WTC11 (cell line): ENCODE data around the gene COX6A1. TPM values are rescaled to one million over a fixed set of nuclear protein-coding genes. Genes with fewer than 3 reads are reported as not detected.
A peak's percentile ranks its signal among the peaks of the same experiment; 100 is the strongest.

Experiments used
- ATAC-seq: fragments of 200-7000 bp; cut with Tn5 transposase; 2 replicates; pipeline ENCODE4 v1.10.0; 2021; ENCODE audit warnings: mild to moderate bottlenecking, moderate library complexity
- CTCF ChIA-PET: fragments of 300-600 bp; sonication (Branson Sonifier 250); formaldehyde crosslinking; loops from one replicate; lab custom pipeline; 2021; ENCODE audit warnings: antibody characterized with exemption; lab: Charles Lee
- POLR2A ChIA-PET: fragments of 350-600 bp; sonication (Branson Sonifier 250); formaldehyde crosslinking; loops from one replicate; lab custom pipeline; 2021; ENCODE audit warnings: antibody characterized with exemption; lab: Charles Lee
- DNase-seq: peaks from one replicate; pipeline ENCODE4 v3.0.0; 2021; ENCODE audit warnings: low spot score
- H3K27ac Mint-ChIP-seq: 2 replicates; pipeline ENCODE4 v1.8.0; 2021; ENCODE audit warnings: mixed read lengths
- H3K27me3 Mint-ChIP-seq: 2 replicates; pipeline ENCODE4 v1.8.0; 2021; ENCODE audit warnings: low read depth, mild to moderate bottlenecking, moderate library complexity, mixed read lengths
- H3K36me3 Mint-ChIP-seq: 2 replicates; pipeline ENCODE4 v1.8.0; 2021; ENCODE audit warnings: mixed read lengths
- H3K4me1 Mint-ChIP-seq: 2 replicates; pipeline ENCODE4 v1.8.0; 2022; ENCODE audit warnings: mixed read lengths
- H3K4me3 Mint-ChIP-seq: 2 replicates; pipeline ENCODE4 v1.8.0; 2021; ENCODE audit warnings: mild to moderate bottlenecking, moderate library complexity, mixed read lengths
- H3K9me3 Mint-ChIP-seq: 2 replicates; pipeline ENCODE4 v1.8.0; 2021; ENCODE audit warnings: mixed read lengths
- ATF1 ChIP-seq: sonication (generic); formaldehyde crosslinking; IDR thresholded peaks from 2 replicates; pipeline ENCODE4 v1.8.1; 2023; ENCODE audit warnings: mild to moderate bottlenecking, moderate library complexity, missing genetic modification reagents
- ELF4 ChIP-seq: sonication (generic); formaldehyde crosslinking; IDR thresholded peaks from 2 replicates; pipeline ENCODE4 v1.8.1; 2022; ENCODE audit warnings: low read depth, mild to moderate bottlenecking, moderate library complexity, missing genetic modification reagents
- EMX1 ChIP-seq: fragments of 250-450 bp; sonication (Bioruptor Pico); IDR thresholded peaks from 2 replicates; pipeline ENCODE4 v1.8.0; 2021; ENCODE audit warnings: mild to moderate bottlenecking
- ESRRA ChIP-seq: sonication (generic); formaldehyde crosslinking; IDR thresholded peaks from 2 replicates; pipeline ENCODE4 v1.8.1; 2022; ENCODE audit warnings: mild to moderate bottlenecking, missing genetic modification reagents, borderline replicate concordance
- GABPB1 ChIP-seq: sonication (generic); formaldehyde crosslinking; IDR thresholded peaks from 2 replicates; pipeline ENCODE4 v1.8.1; 2023; ENCODE audit warnings: mild to moderate bottlenecking, missing genetic modification reagents
- NFE2L1 ChIP-seq: sonication (generic); formaldehyde crosslinking; IDR thresholded peaks from 2 replicates; pipeline ENCODE4 v1.8.1; 2023; ENCODE audit warnings: missing genetic modification reagents
- NR3C1 ChIP-seq: sonication (generic); formaldehyde crosslinking; conservative IDR thresholded peaks from 2 replicates; pipeline ENCODE4 v1.8.1; 2023; ENCODE audit warnings: low read depth, mild to moderate bottlenecking, missing genetic modification reagents
- OVOL2 ChIP-seq: fragments of 250-450 bp; sonication (Bioruptor Pico); IDR thresholded peaks from 2 replicates; pipeline ENCODE4 v1.9.0; 2021; ENCODE audit warnings: mild to moderate bottlenecking, borderline replicate concordance
- RORB ChIP-seq: fragments of 250-450 bp; sonication (Bioruptor Pico); IDR thresholded peaks from 2 replicates; pipeline ENCODE4 v1.9.0; 2021; ENCODE audit warnings: mild to moderate bottlenecking
- SMAD4 ChIP-seq: sonication (generic); formaldehyde crosslinking; IDR thresholded peaks from 2 replicates; pipeline ENCODE4 v1.8.0; 2022; ENCODE audit warnings: mild to moderate bottlenecking, missing genetic modification reagents
- TP53 ChIP-seq: sonication (generic); formaldehyde crosslinking; IDR thresholded peaks from 2 replicates; pipeline ENCODE4 v1.8.1; 2023; ENCODE audit warnings: mild to moderate bottlenecking, missing genetic modification reagents
- ZBTB21 ChIP-seq: sonication (generic); formaldehyde crosslinking; IDR thresholded peaks from 2 replicates; pipeline ENCODE4 v1.8.1; 2023; ENCODE audit warnings: mild to moderate bottlenecking, missing genetic modification reagents, borderline replicate concordance
- ZNF219 ChIP-seq: sonication (generic); formaldehyde crosslinking; IDR thresholded peaks from 2 replicates; pipeline ENCODE4 v1.8.0; 2023; ENCODE audit warnings: missing genetic modification reagents, mild to moderate bottlenecking, borderline replicate concordance
- ZNF232 ChIP-seq: sonication (generic); formaldehyde crosslinking; IDR thresholded peaks from 2 replicates; pipeline ENCODE4 v1.8.0; 2022; ENCODE audit warnings: mild to moderate bottlenecking, missing genetic modification reagents
- ZNF263 ChIP-seq: sonication (generic); formaldehyde crosslinking; IDR thresholded peaks from 2 replicates; pipeline ENCODE4 v1.8.1; 2022; ENCODE audit warnings: low read depth, mild to moderate bottlenecking, moderate library complexity, missing genetic modification reagents
- total RNA-seq: library from RNA; stranded (reverse); gene quantifications from 3 replicates; pipeline ENCODE4 v1.2.3, GENCODE V29; 2021
- TF ChIP-seq, protein P1 (sequence below): sonication (generic); formaldehyde crosslinking; IDR thresholded peaks from 2 replicates; pipeline ENCODE4 v1.8.1; 2022; ENCODE audit warnings: missing genetic modification reagents, borderline replicate concordance
- TF ChIP-seq, protein P2 (sequence below): fragments of 250-450 bp; sonication (Bioruptor Pico); IDR thresholded peaks from 2 replicates; pipeline ENCODE4 v1.9.0; 2021; ENCODE audit warnings: mild to moderate bottlenecking, borderline replicate concordance
- TF ChIP-seq, protein P3 (sequence below): fragments of 250-450 bp; sonication (Bioruptor Pico); IDR thresholded peaks from 2 replicates; pipeline ENCODE4 v1.8.0; 2021; ENCODE audit warnings: mild to moderate bottlenecking
- TF ChIP-seq, protein P4 (sequence below): fragments of 200-600 bp; IDR thresholded peaks from 2 replicates; pipeline ENCODE4 v1.8.0; 2022; ENCODE audit warnings: antibody characterized with exemption
- TF ChIP-seq, protein P5 (sequence below): sonication (generic); formaldehyde crosslinking; IDR thresholded peaks from 2 replicates; pipeline ENCODE4 v1.8.1; 2022; ENCODE audit warnings: mild to moderate bottlenecking, missing genetic modification reagents, moderate library complexity, borderline replicate concordance
- TF ChIP-seq, protein P6 (sequence below): fragments of 250-450 bp; sonication (Bioruptor Pico); IDR thresholded peaks from 2 replicates; pipeline ENCODE4 v1.9.0; 2021; ENCODE audit warnings: mild to moderate bottlenecking
- TF ChIP-seq, protein P7 (sequence below): sonication (generic); formaldehyde crosslinking; IDR thresholded peaks from 2 replicates; pipeline ENCODE4 v1.8.1; 2022; ENCODE audit warnings: low read depth, missing genetic modification reagents, borderline replicate concordance

Gene COX6A1
- total RNA-seq, 1 experiment from 2014 or later = 573 TPM

DNA sequence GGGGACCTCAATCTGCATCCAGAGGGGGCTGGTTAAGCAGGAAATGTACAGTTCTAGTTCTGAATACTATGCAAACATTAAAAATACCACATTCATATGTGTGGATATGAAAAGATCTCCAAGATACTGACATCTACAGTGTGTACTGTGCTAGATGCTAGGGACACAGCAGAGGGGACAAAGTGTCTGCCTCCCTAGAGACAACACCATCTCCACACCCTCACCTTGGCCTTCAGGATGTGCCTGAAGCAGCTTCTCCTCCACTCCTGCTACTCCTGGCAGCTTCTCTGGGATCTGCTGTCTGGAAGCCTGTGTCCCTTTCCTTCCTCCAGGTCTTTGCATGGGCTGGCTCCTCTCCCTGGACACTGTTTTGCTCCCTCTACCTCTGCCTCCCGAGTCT lies 42.3 kb downstream of the COX6A1 start:
- no peaks in the 10 kb centered on the region for H3K36me3 Mint-ChIP-seq
- CTCF ChIA-PET = interaction anchor here (0.8 to 1.1 kb wide), 2 partner anchors 10 to 16 kb away, joined by 3 to 5 read pairs; partner anchors contain the start of genes DYNLL1 and SRSF9
- peaks cover 6% of the 10 kb centered on the region for H3K4me1 Mint-ChIP-seq
- H3K9me3 Mint-ChIP-seq = no peaks in the 10 kb centered on the region
- POLR2A ChIA-PET = interaction anchor here (1.0 to 1.5 kb wide), 2 partner anchors 16 to 50 kb away, joined by 3 to 9 read pairs; partner anchors contain the start of gene DYNLL1
- H3K27ac Mint-ChIP-seq = peak overlapping the region; percentile 55
- no peak for TF ChIP-seq ZNF263 (CRISPR knock-in tag)
- no peak for TF ChIP-seq ZNF232
- TF ChIP-seq SMAD4 (CRISPR knock-in tag) = no peak
- TF ChIP-seq GABPB1 (CRISPR knock-in tag) = no peak
- TF ChIP-seq, protein P1, sequence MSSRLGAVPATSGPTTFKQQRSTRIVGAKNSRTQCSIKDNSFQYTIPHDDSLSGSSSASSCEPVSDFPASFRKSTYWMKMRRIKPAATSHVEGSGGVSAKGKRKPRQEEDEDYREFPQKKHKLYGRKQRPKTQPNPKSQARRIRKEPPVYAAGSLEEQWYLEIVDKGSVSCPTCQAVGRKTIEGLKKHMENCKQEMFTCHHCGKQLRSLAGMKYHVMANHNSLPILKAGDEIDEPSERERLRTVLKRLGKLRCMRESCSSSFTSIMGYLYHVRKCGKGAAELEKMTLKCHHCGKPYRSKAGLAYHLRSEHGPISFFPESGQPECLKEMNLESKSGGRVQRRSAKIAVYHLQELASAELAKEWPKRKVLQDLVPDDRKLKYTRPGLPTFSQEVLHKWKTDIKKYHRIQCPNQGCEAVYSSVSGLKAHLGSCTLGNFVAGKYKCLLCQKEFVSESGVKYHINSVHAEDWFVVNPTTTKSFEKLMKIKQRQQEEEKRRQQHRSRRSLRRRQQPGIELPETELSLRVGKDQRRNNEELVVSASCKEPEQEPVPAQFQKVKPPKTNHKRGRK (CRISPR knock-in tag) = no peak
- TF ChIP-seq ESRRA (CRISPR knock-in tag) = no peak
- TF ChIP-seq EMX1 (CRISPR knock-in tag) = no peak
- no peak for TF ChIP-seq RORB (CRISPR knock-in tag)
- no peak for TF ChIP-seq ZBTB21 (CRISPR knock-in tag)
- no peak for TF ChIP-seq NR3C1
- no peak for DNase-seq
- ATAC-seq = no peak
- no peak overlapping the region for H3K4me3 Mint-ChIP-seq
- H3K27me3 Mint-ChIP-seq = no peaks in the 10 kb centered on the region

DNA sequence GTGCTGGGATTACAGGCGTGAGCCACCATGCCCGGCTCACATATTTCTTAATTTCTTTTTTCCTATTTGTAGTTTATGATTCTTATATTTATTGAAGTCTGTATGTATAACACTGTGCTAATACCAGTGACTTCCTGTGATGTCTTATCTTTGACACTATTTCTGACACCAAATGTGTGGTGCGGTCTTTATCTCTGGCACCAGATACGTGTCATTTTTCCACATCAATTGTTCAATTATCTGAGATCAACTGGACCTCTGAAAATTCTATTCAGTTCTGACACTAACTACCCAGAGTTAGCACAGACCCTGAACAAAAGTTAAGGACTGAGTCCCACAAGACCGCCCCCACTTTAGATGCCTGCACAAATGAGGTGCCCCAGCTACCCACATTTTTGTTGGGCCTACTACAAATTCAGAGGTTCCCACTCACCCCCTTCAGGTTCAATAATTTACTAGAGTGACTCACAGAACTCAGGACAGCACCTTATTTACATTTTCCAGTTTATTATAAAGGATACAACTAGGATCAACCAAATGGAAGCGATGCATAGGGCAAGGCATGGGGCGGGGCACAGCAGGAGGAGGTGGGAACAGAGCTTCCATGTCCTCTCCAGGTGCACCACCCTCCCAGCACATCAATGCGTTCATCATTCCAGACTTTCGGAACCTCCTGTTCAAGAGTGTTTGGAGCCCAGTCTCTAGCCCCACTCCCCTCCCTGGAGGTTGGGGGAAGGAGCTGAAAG lies 43.3 kb downstream of the COX6A1 start:
- Mint-ChIP-seq H3K36me3 (no peaks in the 10 kb centered on the region), H3K27ac (no peak overlapping the region), H3K4me1 (peaks cover 6% of the 10 kb centered on the region), H3K27me3 (no peaks in the 10 kb centered on the region), H3K9me3 (no peaks in the 10 kb centered on the region), H3K4me3 (no peak overlapping the region)
- no peak for DNase-seq
- CTCF ChIA-PET = interaction anchor here (0.7 kb wide), 1 partner anchor 28 kb away, joined by 3 read pairs; no protein-coding TSS in a partner anchor
- POLR2A ChIA-PET = interaction anchor here (0.6 to 1.2 kb wide), 3 partner anchors 15 to 379 kb away, joined by 3 read pairs; partner anchors contain the start of gene DYNLL1
- ATAC-seq = no peak
- TF ChIP-seq, protein P2, sequence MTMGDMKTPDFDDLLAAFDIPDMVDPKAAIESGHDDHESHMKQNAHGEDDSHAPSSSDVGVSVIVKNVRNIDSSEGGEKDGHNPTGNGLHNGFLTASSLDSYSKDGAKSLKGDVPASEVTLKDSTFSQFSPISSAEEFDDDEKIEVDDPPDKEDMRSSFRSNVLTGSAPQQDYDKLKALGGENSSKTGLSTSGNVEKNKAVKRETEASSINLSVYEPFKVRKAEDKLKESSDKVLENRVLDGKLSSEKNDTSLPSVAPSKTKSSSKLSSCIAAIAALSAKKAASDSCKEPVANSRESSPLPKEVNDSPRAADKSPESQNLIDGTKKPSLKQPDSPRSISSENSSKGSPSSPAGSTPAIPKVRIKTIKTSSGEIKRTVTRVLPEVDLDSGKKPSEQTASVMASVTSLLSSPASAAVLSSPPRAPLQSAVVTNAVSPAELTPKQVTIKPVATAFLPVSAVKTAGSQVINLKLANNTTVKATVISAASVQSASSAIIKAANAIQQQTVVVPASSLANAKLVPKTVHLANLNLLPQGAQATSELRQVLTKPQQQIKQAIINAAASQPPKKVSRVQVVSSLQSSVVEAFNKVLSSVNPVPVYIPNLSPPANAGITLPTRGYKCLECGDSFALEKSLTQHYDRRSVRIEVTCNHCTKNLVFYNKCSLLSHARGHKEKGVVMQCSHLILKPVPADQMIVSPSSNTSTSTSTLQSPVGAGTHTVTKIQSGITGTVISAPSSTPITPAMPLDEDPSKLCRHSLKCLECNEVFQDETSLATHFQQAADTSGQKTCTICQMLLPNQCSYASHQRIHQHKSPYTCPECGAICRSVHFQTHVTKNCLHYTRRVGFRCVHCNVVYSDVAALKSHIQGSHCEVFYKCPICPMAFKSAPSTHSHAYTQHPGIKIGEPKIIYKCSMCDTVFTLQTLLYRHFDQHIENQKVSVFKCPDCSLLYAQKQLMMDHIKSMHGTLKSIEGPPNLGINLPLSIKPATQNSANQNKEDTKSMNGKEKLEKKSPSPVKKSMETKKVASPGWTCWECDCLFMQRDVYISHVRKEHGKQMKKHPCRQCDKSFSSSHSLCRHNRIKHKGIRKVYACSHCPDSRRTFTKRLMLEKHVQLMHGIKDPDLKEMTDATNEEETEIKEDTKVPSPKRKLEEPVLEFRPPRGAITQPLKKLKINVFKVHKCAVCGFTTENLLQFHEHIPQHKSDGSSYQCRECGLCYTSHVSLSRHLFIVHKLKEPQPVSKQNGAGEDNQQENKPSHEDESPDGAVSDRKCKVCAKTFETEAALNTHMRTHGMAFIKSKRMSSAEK (CRISPR knock-in tag) = no peak
- no peak for TF ChIP-seq ELF4 (CRISPR knock-in tag)
- TF ChIP-seq, protein P3, sequence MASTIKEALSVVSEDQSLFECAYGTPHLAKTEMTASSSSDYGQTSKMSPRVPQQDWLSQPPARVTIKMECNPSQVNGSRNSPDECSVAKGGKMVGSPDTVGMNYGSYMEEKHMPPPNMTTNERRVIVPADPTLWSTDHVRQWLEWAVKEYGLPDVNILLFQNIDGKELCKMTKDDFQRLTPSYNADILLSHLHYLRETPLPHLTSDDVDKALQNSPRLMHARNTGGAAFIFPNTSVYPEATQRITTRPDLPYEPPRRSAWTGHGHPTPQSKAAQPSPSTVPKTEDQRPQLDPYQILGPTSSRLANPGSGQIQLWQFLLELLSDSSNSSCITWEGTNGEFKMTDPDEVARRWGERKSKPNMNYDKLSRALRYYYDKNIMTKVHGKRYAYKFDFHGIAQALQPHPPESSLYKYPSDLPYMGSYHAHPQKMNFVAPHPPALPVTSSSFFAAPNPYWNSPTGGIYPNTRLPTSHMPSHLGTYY = no peak
- no peak for TF ChIP-seq ESRRA (CRISPR knock-in tag)
- TF ChIP-seq, protein P4, sequence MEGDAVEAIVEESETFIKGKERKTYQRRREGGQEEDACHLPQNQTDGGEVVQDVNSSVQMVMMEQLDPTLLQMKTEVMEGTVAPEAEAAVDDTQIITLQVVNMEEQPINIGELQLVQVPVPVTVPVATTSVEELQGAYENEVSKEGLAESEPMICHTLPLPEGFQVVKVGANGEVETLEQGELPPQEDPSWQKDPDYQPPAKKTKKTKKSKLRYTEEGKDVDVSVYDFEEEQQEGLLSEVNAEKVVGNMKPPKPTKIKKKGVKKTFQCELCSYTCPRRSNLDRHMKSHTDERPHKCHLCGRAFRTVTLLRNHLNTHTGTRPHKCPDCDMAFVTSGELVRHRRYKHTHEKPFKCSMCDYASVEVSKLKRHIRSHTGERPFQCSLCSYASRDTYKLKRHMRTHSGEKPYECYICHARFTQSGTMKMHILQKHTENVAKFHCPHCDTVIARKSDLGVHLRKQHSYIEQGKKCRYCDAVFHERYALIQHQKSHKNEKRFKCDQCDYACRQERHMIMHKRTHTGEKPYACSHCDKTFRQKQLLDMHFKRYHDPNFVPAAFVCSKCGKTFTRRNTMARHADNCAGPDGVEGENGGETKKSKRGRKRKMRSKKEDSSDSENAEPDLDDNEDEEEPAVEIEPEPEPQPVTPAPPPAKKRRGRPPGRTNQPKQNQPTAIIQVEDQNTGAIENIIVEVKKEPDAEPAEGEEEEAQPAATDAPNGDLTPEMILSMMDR = no peak
- TF ChIP-seq, protein P5, sequence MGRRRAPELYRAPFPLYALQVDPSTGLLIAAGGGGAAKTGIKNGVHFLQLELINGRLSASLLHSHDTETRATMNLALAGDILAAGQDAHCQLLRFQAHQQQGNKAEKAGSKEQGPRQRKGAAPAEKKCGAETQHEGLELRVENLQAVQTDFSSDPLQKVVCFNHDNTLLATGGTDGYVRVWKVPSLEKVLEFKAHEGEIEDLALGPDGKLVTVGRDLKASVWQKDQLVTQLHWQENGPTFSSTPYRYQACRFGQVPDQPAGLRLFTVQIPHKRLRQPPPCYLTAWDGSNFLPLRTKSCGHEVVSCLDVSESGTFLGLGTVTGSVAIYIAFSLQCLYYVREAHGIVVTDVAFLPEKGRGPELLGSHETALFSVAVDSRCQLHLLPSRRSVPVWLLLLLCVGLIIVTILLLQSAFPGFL (CRISPR knock-in tag) = no peak
- no peak for TF ChIP-seq TP53 (CRISPR knock-in tag)
- TF ChIP-seq ZNF219 (CRISPR knock-in tag) = no peak
- TF ChIP-seq NFE2L1 = no peak
- TF ChIP-seq, protein P6, sequence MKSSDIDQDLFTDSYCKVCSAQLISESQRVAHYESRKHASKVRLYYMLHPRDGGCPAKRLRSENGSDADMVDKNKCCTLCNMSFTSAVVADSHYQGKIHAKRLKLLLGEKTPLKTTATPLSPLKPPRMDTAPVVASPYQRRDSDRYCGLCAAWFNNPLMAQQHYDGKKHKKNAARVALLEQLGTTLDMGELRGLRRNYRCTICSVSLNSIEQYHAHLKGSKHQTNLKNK (CRISPR knock-in tag) = no peak
- no peak for TF ChIP-seq ATF1 (CRISPR knock-in tag)
- no peak for TF ChIP-seq OVOL2
- TF ChIP-seq, protein P7, sequence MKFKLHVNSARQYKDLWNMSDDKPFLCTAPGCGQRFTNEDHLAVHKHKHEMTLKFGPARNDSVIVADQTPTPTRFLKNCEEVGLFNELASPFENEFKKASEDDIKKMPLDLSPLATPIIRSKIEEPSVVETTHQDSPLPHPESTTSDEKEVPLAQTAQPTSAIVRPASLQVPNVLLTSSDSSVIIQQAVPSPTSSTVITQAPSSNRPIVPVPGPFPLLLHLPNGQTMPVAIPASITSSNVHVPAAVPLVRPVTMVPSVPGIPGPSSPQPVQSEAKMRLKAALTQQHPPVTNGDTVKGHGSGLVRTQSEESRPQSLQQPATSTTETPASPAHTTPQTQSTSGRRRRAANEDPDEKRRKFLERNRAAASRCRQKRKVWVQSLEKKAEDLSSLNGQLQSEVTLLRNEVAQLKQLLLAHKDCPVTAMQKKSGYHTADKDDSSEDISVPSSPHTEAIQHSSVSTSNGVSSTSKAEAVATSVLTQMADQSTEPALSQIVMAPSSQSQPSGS (CRISPR knock-in tag) = no peak
